HepG2 (cell line): ENCODE measurements around the gene MTA1. TPM values are rescaled to one million over a fixed set of nuclear protein-coding genes. Genes with fewer than 3 reads are reported as not detected.

Source experiments
- CCDC6 ChIP-seq: sonication (generic); formaldehyde crosslinking; IDR thresholded peaks from 2 replicates; pipeline ENCODE4 v1.8.1; 2022; ENCODE audit warnings: mild to moderate bottlenecking, missing genetic modification reagents, moderate library complexity
- CSRNP2 ChIP-seq: sonication (generic); formaldehyde crosslinking; conservative IDR thresholded peaks from 2 replicates; pipeline ENCODE4 v1.8.0; 2022; ENCODE audit warnings: low read depth, missing genetic modification reagents
- EHMT2 ChIP-seq: fragments of 200-600 bp; sonication (generic); IDR thresholded peaks from 2 replicates; pipeline ENCODE4 v1.7.0; 2017; ENCODE audit warnings: antibody characterized with exemption, low read depth, low read length, borderline replicate concordance
- EZH2 ChIP-seq: conservative IDR thresholded peaks from 2 replicates; pipeline ENCODE4 v1.6.1; 2012; ENCODE audit warnings: mild to moderate bottlenecking, low read depth, low read length, moderate library complexity
- FOXP4 ChIP-seq: sonication (generic); formaldehyde crosslinking; IDR thresholded peaks from 2 replicates; pipeline ENCODE4 v1.4.0; 2020; ENCODE audit warnings: missing genetic modification reagents
- JDP2 ChIP-seq: sonication (generic); formaldehyde crosslinking; IDR thresholded peaks from 2 replicates; pipeline ENCODE4 v1.8.1; 2022; ENCODE audit warnings: missing genetic modification reagents, borderline replicate concordance
- MTERF4 ChIP-seq: sonication (generic); formaldehyde crosslinking; IDR thresholded peaks from 2 replicates; pipeline ENCODE4 v1.8.0; 2023; ENCODE audit warnings: mild to moderate bottlenecking, missing genetic modification reagents
- SMAD1 ChIP-seq: sonication (generic); formaldehyde crosslinking; IDR thresholded peaks from 2 replicates; pipeline ENCODE4 v1.4.0; 2020; ENCODE audit warnings: missing genetic modification reagents, low read depth, mild to moderate bottlenecking, borderline replicate concordance
- SRSF4 ChIP-seq: fragments of 200-400 bp; formaldehyde crosslinking; IDR thresholded peaks from one replicate; pipeline ENCODE4 v1.6.1; 2018; ENCODE audit warnings: mild to moderate bottlenecking, low read depth, low read length, moderate library complexity; ENCODE audit not compliant: poor library complexity, severe bottlenecking
- ZBTB21 ChIP-seq: sonication (generic); formaldehyde crosslinking; IDR thresholded peaks from 2 replicates; pipeline ENCODE4 v1.4.0; 2020; ENCODE audit warnings: missing genetic modification reagents
- ZHX1 ChIP-seq: sonication (generic); formaldehyde crosslinking; IDR thresholded peaks from 2 replicates; pipeline ENCODE4 v1.8.1; 2022; ENCODE audit warnings: low read depth, mild to moderate bottlenecking, missing genetic modification reagents
- ZKSCAN5 ChIP-seq: sonication (generic); formaldehyde crosslinking; IDR thresholded peaks from 2 replicates; pipeline ENCODE4 v1.5.1; 2020; ENCODE audit warnings: mild to moderate bottlenecking, missing genetic modification reagents
- ZNF280B ChIP-seq: sonication (generic); formaldehyde crosslinking; IDR thresholded peaks from 2 replicates; pipeline ENCODE4 v1.5.0; 2020; ENCODE audit warnings: missing genetic modification reagents, mild to moderate bottlenecking, borderline replicate concordance
- ZNF292 ChIP-seq: sonication (generic); formaldehyde crosslinking; IDR thresholded peaks from 2 replicates; pipeline ENCODE4 v1.8.1; 2022; ENCODE audit warnings: mild to moderate bottlenecking, low read depth, missing genetic modification reagents, borderline replicate concordance
- ZNF383 ChIP-seq: sonication (generic); formaldehyde crosslinking; IDR thresholded peaks from 2 replicates; pipeline ENCODE4 v1.4.0; 2020; ENCODE audit warnings: missing genetic modification reagents, mild to moderate bottlenecking, borderline replicate concordance
- ZNF547 ChIP-seq: sonication (generic); formaldehyde crosslinking; IDR thresholded peaks from 2 replicates; pipeline ENCODE4 v1.5.1; 2020; ENCODE audit warnings: mild to moderate bottlenecking, missing genetic modification reagents
- ZNF572 ChIP-seq: sonication (generic); formaldehyde crosslinking; IDR thresholded peaks from 2 replicates; pipeline ENCODE4 v1.5.1; 2020; ENCODE audit warnings: mild to moderate bottlenecking, missing genetic modification reagents
- ZNF770 ChIP-seq: sonication (generic); formaldehyde crosslinking; IDR thresholded peaks from 2 replicates; pipeline ENCODE4 v1.5.0; 2020; ENCODE audit warnings: mild to moderate bottlenecking, missing genetic modification reagents
- polyA plus RNA-seq, 8 experiments: library from polyadenylated mRNA; depleted of rRNA in 3 of 8; stranded (reverse) in 7 of 8; unstranded in 1 of 8; fragments of >200 nt; fragmentation: Illumina TruSeq in 4 of 8; extraction: Trizol in 4 of 8; gene quantifications; 2 replicates each; pipeline versions ENCODE4 v1.2.1 to v1.2.3, GENCODE V29; 2011 to 2016; ENCODE audit warnings: low read depth in 4 of 8, missing spikeins in 1 of 8, mixed read lengths in 1 of 8; ENCODE audit not compliant: insufficient read depth in 1 of 8
- total RNA-seq, 5 experiments: library from RNA; depleted of rRNA; stranded (reverse); fragments of >200 nt; fragmentation: Illumina TruSeq; extraction: Trizol; gene quantifications; 2 replicates each; pipeline ENCODE4 v1.2.3, GENCODE V29; 2016; ENCODE audit warnings: low read depth in 1 of 5

Gene MTA1
- total and polyA plus RNA-seq, 2 of the 13 experiments (the other 11 are each of a cell fraction or from before 2014, with no cell fraction given) = 35.2 to 85.8 TPM

GRCh38 chr14:105410642-105411016 lies 9.0 kb upstream of the MTA1 start (continued):
- TF ChIP-seq CCDC6 (no peak), SMAD1 (CRISPR knock-in tag) (no peak), FOXP4 (CRISPR knock-in tag) (no peak), ZHX1 (CRISPR knock-in tag) (no peak), EHMT2 (no peak), SRSF4 (no peak), MTERF4 (CRISPR knock-in tag) (no peak), CSRNP2 (CRISPR knock-in tag) (no peak), EZH2 (peak; percentile 67; the same call in 1 of the 2 replicates), ZNF770 (CRISPR knock-in tag) (no peak), ZBTB21 (CRISPR knock-in tag) (no peak), ZNF547 (CRISPR knock-in tag) (no peak), JDP2 (CRISPR knock-in tag) (no peak), ZNF383 (CRISPR knock-in tag) (no peak), ZNF280B (CRISPR knock-in tag) (no peak), ZNF572 (CRISPR knock-in tag) (0 out of 2 replicates have a peak, but pooled peaks have one; percentile 31), ZKSCAN5 (no peak), ZNF292 (CRISPR knock-in tag) (no peak)
- TF ChIP-seq, all 625 proteins: peak for 3
